Nephron progenitor cell (in vitro differentiated cells): ENCODE results near the gene BMPR1A.
"Not testable (repeated sequence)": the region's sequence is repeated elsewhere in the genome, so short reads cannot be mapped to it uniquely, and the experiment has no call there.

Experiments
- DNase-seq: peaks from one replicate; pipeline ENCODE4 v3.0.0; 2021
- H3K27ac Mint-ChIP-seq: 2 replicates; pipeline ENCODE4 v1.8.0; 2021; ENCODE audit warnings: mild to moderate bottlenecking, moderate library complexity, mixed read lengths
- H3K27me3 Mint-ChIP-seq: 2 replicates; pipeline ENCODE4 v1.8.0; 2021; ENCODE audit warnings: mild to moderate bottlenecking, low read depth, mixed read lengths; ENCODE audit not compliant: poor library complexity
- H3K36me3 Mint-ChIP-seq: 2 replicates; pipeline ENCODE4 v1.8.0; 2021; ENCODE audit warnings: low read depth, mixed read lengths
- H3K4me1 Mint-ChIP-seq: 2 replicates; pipeline ENCODE4 v1.8.0; 2021; ENCODE audit warnings: mixed read lengths
- H3K4me3 Mint-ChIP-seq: 2 replicates; pipeline ENCODE4 v1.8.0; 2021; ENCODE audit warnings: mild to moderate bottlenecking, moderate library complexity, mixed read lengths
- H3K9me3 Mint-ChIP-seq: 2 replicates; pipeline ENCODE4 v1.8.0; 2021; ENCODE audit warnings: mild to moderate bottlenecking, moderate library complexity, mixed read lengths
- TF ChIP-seq, protein P1 (sequence below): fragments of 200-600 bp; sonication (generic); IDR thresholded peaks from 2 replicates; pipeline ENCODE4 v1.5.0; 2021; ENCODE audit warnings: antibody characterized with exemption

The BMPR1A gene

GRCh38 chr10:86922553-86922961 lies 166.1 kb downstream of the BMPR1A start:
- Mint-ChIP-seq H3K9me3 (no peaks in the 10 kb centered on the region), H3K36me3 (peaks cover 61% of the 10 kb centered on the region), H3K27ac (peak overlapping the region; percentile 58), H3K4me3 (no peak overlapping the region), H3K27me3 (no peaks in the 10 kb centered on the region), H3K4me1 (no peaks in the 10 kb centered on the region)
- TF ChIP-seq, protein P1, sequence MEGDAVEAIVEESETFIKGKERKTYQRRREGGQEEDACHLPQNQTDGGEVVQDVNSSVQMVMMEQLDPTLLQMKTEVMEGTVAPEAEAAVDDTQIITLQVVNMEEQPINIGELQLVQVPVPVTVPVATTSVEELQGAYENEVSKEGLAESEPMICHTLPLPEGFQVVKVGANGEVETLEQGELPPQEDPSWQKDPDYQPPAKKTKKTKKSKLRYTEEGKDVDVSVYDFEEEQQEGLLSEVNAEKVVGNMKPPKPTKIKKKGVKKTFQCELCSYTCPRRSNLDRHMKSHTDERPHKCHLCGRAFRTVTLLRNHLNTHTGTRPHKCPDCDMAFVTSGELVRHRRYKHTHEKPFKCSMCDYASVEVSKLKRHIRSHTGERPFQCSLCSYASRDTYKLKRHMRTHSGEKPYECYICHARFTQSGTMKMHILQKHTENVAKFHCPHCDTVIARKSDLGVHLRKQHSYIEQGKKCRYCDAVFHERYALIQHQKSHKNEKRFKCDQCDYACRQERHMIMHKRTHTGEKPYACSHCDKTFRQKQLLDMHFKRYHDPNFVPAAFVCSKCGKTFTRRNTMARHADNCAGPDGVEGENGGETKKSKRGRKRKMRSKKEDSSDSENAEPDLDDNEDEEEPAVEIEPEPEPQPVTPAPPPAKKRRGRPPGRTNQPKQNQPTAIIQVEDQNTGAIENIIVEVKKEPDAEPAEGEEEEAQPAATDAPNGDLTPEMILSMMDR, result no peak
- no peak for DNase-seq

DNA sequence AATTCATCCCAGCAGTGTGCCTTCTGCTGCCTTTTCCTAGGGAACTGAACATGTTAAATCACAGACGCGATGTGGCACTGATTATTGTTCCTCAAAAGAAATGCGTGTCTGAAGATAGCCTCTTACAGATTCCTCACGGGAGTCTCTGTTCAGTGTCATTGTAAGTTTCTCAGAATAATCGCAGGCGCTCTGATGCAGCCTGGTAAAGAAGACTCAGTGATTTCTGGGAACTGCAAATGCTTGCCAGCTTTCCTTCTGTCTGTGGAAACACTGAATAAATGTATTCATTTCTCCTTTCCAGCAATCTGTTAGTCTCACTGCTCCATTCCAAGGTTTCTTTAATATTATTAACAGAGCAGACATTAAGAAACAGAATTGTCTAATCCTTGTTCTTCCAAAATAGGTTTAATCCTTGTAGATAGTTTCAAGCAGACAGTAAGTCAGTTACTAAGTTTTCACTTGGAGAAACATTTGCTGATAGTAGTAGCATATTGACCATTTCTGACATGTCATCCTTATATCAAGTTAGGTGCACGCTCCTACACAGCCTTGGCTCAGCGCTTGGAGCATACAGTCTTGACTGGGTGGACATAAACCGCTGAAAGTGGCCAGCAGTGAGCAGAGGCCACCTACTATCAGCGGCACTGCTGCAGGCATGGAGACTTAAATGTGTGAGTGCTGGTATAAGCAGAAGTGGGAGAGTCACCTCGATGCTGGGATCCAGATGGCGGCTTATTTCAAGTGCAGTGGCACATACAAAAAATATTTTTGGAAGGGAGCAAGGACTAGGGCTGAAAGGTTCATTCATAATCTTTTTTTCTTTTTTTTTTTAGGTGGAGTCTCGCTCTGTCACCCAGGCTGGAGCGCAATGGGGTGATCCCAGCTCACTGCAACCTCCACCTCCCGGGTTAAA lies 173.3 kb downstream of the BMPR1A start:
- H3K4me1 Mint-ChIP-seq, result peaks cover 5% of the 10 kb centered on the region
- TF ChIP-seq, protein P1, result no peak
- peaks cover 37% of the 10 kb centered on the region for H3K36me3 Mint-ChIP-seq
- H3K9me3 Mint-ChIP-seq, result no peaks in the 10 kb centered on the region
- H3K4me3 Mint-ChIP-seq, result no peak overlapping the region
- peak overlapping the region; percentile 81 for H3K27ac Mint-ChIP-seq
- no peak for DNase-seq
- H3K27me3 Mint-ChIP-seq, result peaks cover 4% of the 10 kb centered on the region

- H3K4me1 Mint-ChIP-seq, result peaks cover 5% of the 10 kb centered on the region
- DNase-seq, result no peak
- H3K27me3 Mint-ChIP-seq, result peaks cover 7% of the 10 kb centered on the region
- peaks cover 33% of the 10 kb centered on the region for H3K36me3 Mint-ChIP-seq
- peak overlapping the region; percentile 41 for H3K27ac Mint-ChIP-seq
- no peaks in the 10 kb centered on the region for H3K9me3 Mint-ChIP-seq
- TF ChIP-seq, protein P1, result no peak
- H3K4me3 Mint-ChIP-seq, result no peak overlapping the region
Measured at GRCh38 chr10:86931872-86932271, 175.5 kb downstream of the BMPR1A start.

DNA sequence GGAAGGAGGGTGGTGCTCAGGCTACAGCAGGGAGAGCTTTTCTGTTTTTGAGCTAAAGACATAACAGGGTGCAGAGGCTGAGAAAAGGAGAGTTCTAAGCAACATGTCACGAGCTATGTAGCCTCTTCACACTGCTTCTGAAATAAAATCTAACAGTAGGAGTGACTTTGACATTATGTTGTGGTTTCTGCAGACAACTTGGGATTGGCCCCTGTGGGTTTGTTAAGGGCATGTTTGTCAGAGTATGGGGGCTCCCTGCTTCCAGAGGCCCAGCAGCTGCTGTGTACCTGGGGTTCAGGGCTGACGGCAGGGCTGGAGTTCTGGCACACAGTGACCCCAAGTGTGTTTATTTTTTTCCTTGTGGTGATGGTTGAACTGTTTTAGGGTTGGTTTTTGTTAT lies 176.3 kb downstream of the BMPR1A start:
- H3K9me3 Mint-ChIP-seq, result no peaks in the 10 kb centered on the region
- DNase-seq, result no peak
- no peak overlapping the region for H3K4me3 Mint-ChIP-seq
- peaks cover 31% of the 10 kb centered on the region for H3K36me3 Mint-ChIP-seq
- TF ChIP-seq, protein P1, result no peak
- H3K4me1 Mint-ChIP-seq, result peaks cover 5% of the 10 kb centered on the region
- peak overlapping the region; percentile 47 for H3K27ac Mint-ChIP-seq
- peaks cover 11% of the 10 kb centered on the region for H3K27me3 Mint-ChIP-seq

- not testable (repeated sequence) for H3K4me1 Mint-ChIP-seq, H3K4me3 Mint-ChIP-seq, H3K9me3 Mint-ChIP-seq, DNase-seq
- H3K27me3 Mint-ChIP-seq, result peaks cover 11% of the 10 kb centered on the region
- peak overlapping the region; percentile 85 for H3K27ac Mint-ChIP-seq
- peaks cover 26% of the 10 kb centered on the region for H3K36me3 Mint-ChIP-seq
Measured at GRCh38 chr10:86934162-86934711, 177.8 kb downstream of the BMPR1A start.

GRCh38 chr10:86936661-86937501 lies 180.5 kb downstream of the BMPR1A start:
- Mint-ChIP-seq H3K9me3 (no peaks in the 10 kb centered on the region), H3K27me3 (peaks cover 14% of the 10 kb centered on the region), H3K4me3 (no peak overlapping the region), H3K4me1 (peaks cover 14% of the 10 kb centered on the region), H3K27ac (no peak overlapping the region), H3K36me3 (peaks cover 6% of the 10 kb centered on the region)
- DNase-seq, result no peak
- TF ChIP-seq, protein P1, result no peak
